HG03354 (cell line): ENCODE measurements around the gene HABP4.
A peak's percentile ranks its signal among the peaks of the same experiment; 100 is the strongest.

ENCODE experiments used
- ATAC-seq: cut with Tn5 transposase; IDR thresholded peaks from one replicate; pipeline ENCODE4 v1.9.1; 2021; ENCODE audit warnings: mild to moderate bottlenecking; ENCODE audit not compliant: unreplicated experiment, poor library complexity, severe bottlenecking

Gene HABP4

GRCh38 chr9:96449845-96450612 lies at the start of gene HABP4:
Gene HABP4, plus strand, starts transcription at chr9:96450169. Its CDS starts 111 bp downstream, at chr9:96450280.
- ATAC-seq: peak; percentile 93

DNA sequence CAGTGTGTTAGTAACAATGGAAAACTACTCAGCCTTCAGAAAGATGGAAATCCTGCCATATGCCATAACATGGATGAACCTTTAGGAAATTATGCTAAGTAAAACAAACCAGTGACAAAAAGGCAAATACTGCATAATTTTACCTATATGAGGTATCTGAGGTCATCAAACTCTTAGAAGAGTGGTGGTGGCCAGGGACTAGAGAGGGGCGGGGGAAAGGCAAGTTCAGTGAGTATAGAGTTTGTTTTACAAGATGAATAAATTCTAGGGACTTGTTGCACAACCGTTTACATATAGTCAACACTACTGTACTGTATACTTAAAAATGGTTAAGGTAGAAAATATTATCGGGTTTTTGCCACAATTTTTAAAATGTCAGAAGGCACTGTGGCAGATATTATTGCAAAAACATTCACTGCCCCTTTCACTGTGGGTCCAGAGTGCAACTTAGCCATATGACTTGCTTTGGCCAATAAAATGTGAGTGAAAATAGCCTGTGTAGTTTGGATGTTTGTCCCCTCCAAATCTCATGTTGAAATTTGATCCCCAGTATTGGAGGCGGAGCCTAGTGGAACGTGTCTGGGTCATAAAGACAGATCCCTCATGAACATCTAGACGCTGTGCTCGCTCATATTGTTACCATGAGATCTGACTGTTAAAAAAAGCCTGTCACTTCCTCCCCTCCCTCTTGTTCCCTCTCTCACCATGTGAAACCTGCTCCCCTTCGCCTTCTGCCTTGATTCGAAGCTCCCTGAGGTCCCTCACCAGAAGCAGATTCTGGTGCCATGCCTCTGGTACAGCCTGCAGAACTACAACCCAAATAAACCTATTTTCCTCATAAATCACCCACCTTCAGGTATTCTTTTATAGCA lies 41.3 kb upstream of the HABP4 start:
- ATAC-seq: no peak

DNA sequence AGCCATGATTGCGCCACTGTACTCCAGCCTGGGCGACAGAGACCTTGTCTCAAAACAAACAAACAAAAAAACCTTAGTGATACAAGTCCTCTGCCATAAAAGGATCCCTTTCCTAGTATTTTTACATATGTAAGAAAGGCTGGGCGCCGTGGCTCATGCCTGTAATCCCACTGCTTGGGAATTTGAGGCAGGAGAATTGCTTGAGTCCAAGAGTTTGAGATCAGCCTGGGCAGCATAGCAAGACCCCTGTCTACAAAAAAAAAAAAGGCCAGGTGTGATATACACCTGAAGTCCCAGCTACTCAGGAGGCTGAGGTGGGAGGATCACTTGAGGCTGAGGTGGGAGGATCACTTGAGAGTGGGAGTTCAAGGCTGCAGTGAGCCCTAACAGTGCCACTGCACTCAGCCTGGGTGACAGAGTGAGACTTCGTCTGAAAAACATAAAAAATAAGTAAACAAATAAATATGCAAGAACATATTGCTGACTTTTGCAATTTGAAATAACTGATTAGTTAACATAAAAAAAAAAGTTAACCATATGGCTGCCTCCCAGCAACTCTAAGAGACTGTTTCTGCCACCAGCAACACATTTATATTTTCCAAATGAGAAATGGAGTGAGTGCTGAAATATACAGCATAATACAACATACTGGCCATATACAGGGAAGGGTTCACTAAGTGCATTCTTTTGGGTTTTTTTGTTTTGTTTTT lies 38.7 kb upstream of the HABP4 start:
- no peak for ATAC-seq

DNA sequence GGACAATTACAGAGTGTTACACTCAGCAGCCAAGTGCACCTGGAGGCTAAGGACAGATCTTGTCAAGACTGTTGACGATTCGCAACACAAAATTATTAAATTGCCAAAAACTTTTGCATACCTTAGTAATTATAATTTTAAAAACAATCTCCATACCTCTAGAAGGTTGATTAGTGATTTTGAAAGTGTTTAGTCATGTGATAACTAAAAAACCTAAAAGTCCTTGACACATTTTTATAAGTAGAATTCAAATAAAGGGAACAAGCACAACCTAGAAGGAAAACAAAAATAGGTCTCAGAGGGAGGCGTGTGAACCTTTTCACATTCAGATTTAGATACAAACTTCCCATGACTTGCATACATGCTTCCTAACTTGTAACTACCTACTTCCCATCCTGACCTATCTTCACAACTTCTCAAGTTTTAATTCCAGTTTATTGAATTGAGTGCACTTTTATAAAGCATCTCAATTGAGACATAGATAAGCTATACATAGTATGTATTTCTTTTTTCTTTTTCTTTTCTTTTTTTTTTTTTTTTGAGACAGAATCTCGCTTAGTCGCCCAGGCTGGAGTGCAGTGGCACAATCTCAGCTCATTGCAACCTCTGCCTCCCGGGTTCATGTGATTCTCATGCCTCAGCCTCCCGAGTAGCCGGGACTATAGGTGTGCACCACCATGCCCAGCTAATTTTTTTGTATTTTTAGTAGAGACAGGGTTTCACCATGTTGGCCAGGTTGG lies 37.6 kb upstream of the HABP4 start:
- no peak for ATAC-seq

- ATAC-seq: peak; percentile 33
Measured at GRCh38 chr9:96413302-96414221, 36.4 kb upstream of the HABP4 start.

- ATAC-seq: peak; percentile 25
Measured at GRCh38 chr9:96417051-96417586, 32.9 kb upstream of the HABP4 start.

GRCh38 chr9:96417661-96418082 lies 32.3 kb upstream of the HABP4 start:
- ATAC-seq: peak; percentile 1

DNA sequence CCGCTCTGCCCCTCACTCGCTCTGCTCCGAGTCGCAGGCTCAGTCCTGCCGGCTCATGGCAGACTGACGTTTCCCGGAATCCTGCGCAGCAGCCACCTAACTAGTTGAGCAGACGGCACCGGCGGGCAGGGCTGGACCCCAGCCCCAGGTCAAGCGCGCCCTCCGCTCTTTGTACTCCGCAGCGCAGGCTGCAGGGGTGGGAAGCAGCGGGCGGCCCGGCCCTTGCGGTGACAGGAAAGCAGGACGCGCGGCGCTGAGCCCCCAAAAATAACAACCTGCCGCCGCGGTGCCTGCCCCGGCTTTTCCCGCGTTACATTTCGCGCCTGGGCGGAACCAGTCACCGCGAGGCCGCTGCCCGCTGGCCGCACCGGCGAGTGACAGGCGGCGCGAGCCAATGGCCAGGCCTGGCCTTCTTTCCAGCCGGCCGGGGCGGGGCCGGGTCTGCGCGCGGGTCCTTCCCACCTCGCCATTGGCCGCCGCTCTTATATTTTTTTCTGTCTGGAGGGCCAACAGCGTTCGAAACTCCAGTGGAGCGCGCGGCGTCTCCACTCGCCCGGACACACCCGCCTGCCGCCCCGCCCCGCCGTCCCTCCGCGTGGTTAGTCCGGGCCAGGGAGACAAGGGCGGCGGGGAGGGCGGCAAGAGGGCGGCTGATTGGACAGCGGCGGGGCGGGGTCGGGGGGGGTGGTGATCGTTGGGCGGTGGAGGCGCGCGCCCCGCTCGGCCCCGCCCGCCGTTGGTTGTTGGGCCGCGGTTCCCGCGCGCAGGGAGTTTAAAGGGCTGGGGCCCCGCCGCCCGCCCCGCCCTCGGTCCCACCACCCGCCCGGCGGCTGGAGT lies 31.7 kb upstream of the HABP4 start, which contains the start of gene ZNF367:
TSS of gene ZNF367 (minus strand) at position 288 of the 837 bp plus-strand sequence. CDS start 338 bp downstream, outside the sequence.
- peak; percentile 67 for ATAC-seq

DNA sequence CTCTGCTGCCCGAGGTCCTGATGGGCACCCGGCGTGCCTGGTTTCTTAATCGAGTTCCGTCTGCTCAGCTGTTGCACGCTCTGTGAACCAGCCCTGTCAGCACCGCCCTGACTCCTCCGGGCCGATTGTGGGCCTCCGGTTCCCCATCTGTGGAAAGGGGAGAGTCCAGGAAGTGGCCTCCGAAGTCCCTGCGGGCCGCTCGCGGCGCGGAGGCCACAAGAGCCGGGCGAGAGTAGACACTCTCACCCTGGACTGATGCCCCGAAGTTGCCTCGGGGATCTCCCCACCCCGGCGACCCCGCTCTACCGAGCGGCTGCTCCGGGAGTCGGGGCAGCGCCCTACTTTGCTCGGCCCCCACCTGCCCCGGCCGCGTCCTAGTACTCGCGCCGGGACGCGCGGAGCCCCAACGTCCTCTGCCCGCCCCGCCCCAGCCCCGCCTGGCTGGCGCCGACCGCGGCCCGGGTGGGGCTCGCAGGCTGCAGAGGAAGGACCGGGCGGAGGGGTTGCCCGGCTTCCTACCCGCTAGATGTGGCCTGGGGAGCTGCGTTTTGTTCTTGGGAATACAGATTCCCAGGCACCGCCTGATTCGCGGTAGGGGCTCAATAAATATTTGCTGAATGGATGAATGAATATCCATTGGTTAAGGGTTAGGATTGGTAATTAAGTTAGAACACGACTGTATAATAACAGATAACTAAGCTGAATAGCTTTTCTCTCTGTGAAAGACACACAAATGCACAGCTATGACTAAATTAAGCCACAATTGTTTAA lies 30.9 kb upstream of the HABP4 start:
- ATAC-seq: peak; percentile 36

DNA sequence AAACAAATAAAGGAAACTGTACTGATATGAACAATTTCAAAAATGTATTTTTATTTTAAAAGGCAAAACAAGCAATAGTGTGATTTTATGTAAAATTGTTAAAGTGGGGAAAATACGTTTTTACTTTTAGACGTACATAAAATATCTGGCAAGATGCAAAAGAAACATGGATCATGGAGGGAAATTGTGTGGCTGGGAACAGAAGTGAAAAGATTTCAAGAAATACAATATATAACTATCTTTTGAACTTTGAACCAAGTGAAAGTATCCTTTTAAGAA lies 30.3 kb upstream of the HABP4 start:
- ATAC-seq: no peak

GRCh38 chr9:96420468-96421219 lies 29.3 kb upstream of the HABP4 start:
- ATAC-seq: no peak

DNA sequence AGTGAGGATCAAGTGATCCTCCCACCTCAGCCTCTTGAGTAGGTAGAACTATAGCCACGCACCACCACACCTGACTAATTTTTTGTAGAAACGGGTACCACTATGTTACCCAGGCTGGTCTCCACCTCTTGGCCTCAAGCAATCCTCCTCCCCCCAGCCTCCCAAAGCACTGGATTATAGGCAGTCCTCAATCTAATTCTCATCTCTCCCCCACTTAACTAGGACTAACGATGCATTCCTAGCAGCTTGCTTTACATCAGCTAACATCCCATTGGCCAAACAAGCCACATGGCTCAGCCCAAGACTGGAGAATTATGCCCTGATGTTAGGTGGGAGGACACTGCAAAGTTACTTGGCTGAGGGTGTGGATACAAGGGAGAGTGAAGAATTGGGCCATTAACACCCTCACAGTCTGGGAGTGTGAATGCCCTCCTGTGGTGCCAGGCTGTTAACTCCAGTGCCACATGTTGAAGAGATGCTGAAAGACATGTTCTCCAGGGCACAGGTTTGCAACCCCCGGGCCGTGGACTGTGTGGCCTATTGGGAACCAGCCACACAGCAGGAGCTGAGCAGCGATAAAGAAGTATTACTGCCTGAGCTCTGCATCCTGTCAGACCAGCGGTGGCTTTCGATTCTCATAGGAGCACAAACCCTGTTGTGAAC lies 26.5 kb upstream of the HABP4 start:
- ATAC-seq: no peak

GRCh38 chr9:96423985-96424336 lies 26.0 kb upstream of the HABP4 start:
- no peak for ATAC-seq

GRCh38 chr9:96425500-96426169 lies 24.3 kb upstream of the HABP4 start:
- ATAC-seq: no peak

GRCh38 chr9:96429732-96430131 lies 20.2 kb upstream of the HABP4 start:
- no peak for ATAC-seq
